Measurements from ENCODE around the gene CCDC106.

The CCDC106 gene

DNA sequence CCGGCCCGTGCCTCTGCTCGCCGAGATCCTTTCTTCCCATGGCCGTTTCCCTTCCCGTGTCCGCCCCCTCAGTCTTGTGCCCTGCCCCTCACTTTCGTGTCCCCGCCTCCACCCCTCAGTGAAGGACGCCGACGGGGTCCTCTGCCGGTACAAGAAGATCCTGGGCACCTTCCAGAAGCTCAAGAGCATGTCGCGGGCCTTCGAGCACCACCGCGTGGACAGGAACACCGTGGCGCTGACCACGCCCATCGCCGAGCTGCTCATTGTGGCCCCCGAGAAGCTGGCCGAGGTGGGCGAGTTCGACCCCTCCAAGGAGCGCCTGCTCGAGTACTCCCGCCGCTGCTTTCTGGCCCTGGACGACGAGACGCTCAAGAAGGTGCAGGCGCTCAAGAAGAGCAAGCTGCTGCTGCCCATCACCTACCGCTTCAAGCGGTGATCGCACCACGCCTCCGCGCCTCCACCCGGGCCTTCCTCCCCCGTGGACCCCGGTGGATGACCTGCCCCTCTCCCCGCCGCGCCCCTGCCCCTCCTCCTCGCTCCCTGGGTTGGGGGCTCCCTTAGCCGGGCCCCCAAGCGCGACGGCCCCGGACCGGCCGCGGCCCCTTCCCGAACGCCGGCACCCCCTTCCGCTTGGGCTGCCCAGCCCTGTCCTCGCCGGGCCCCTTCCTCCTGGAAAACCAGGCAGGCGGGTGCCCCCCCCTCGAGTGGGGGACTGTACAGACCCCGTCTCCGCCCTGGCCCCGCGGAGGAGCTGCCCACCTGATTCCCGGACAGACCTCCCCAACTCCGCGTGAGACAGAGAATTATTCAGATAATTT lies 4.5 kb downstream of the CCDC106 start:
- DNase-seq: peak; percentile 34

- DNase-seq: peak; percentile 98
Measured at GRCh38 chr19:55653651-55654322, 5.8 kb downstream of the CCDC106 start.

DNA sequence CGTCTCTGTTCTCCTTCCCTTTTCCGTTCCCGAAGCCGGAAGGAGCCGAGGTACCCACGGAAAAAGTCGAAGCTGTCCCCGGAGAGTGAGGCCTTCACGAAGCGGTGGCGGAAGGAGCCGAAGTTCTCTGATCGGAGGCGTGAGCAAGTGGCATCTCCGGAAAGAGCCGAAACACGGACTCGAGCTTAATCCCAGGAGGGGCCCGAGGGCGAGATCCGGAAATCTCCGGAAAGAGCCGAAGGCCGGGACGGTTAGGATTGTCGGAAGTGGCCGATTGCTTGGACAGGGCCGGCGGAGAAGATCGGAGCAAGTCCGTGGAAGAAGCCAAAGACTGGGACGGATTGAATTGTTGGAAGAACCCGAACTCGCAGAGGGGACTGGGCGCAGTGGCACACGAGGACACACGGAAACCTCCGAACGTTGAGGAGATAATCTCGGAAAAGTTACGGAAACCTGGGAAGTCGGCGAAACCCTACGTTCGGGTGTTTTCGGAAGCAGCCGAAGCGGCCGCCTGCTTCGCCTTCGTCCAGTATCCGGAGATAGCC lies 6.4 kb downstream of the CCDC106 start:
- peak; percentile 98 for DNase-seq

GRCh38 chr19:55654868-55655647 lies 7.0 kb downstream of the CCDC106 start, which contains the start of gene U2AF2:
TSS of gene U2AF2 (plus strand) at chr19:55655035. CDS start at chr19:55655105, 70 bp downstream.
- peak; percentile 98 for DNase-seq

GRCh38 chr19:55655648-55656040 lies 7.6 kb downstream of the CCDC106 start:
- DNase-seq: no peak

DNA sequence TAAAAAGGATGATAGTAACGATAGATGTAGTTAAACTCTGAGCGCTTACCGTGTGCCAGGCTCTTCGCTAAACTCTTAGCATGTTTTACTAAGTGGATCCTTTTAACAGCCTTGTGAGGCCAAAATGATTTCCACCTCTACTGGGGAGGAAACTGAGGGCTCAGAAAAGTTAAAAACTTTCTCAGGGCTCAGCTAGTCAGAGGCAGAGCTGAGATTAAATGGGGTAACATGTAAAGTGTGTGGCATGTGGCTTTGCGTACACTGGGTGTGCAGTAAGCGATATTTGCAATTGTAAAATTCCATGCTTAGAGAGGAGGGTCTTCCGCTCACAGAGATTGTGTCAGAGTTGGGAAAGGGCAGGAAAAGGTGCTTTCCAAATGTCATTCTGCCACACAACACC lies 8.5 kb downstream of the CCDC106 start:
- no peak for DNase-seq

- no peak for DNase-seq
Measured at GRCh38 chr19:55656988-55657747, 9.2 kb downstream of the CCDC106 start.

DNA sequence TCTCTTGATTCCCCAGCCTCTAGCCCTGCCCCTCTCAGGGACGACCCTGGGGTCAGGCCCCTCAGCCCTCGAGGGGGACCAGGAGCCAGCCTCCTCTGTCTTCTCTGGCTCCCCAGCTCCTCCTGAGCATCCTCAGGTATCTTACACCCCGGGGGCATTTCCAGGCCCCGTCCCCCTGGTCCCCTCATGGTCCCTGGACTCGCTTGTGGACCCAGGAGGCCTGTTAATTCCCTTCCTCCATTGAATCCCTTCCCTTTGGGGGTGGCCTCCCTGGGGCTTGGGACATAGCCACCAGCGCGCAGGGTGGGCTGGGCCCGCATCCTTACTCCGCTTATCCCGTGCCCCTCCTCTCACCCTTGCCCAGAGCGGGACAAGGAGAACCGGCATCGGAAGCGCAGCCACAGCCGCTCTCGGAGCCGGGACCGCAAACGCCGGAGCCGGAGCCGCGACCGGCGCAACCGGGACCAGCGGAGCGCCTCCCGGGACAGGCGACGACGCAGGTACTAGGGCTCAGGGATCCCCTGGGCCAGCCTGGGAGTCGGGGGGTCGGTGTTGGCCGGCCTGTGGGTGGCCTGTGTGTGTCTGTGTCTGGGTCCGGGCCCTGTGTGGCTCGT lies 10.9 kb downstream of the CCDC106 start:
- no peak for DNase-seq

DNA sequence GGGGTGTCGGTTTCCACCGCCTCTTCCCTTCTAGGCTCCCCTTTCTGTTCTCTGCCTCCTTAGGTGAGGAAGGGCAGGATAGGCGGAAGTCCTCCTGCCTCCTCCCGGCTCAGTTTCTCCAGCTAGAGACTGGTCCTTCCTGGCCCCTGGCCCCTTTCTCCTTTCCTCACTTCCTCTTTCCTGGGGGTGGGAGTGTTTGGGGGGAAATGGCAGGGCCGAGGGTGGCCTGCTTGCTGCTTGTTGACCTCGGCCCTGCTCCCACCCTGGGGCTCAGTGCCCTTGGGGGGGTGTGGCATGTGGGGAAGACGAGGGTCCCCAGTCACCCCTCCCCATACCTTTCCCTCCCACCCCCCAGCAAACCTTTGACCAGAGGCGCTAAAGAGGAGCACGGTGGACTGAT lies 11.8 kb downstream of the CCDC106 start:
- DNase-seq: no peak

- no peak for DNase-seq
Measured at GRCh38 chr19:55660404-55660803, 12.4 kb downstream of the CCDC106 start.

GRCh38 chr19:55660991-55661390 lies 13.0 kb downstream of the CCDC106 start:
- no peak for DNase-seq

- no peak for DNase-seq
Measured at GRCh38 chr19:55661826-55662225, 13.8 kb downstream of the CCDC106 start.

- no peak for DNase-seq
Measured at GRCh38 chr19:55663846-55664536, 16.0 kb downstream of the CCDC106 start.

- DNase-seq: no peak
Measured at GRCh38 chr19:55666343-55667005, 18.5 kb downstream of the CCDC106 start.

- DNase-seq: no peak
Measured at GRCh38 chr19:55667006-55667381, 19.0 kb downstream of the CCDC106 start.

DNA sequence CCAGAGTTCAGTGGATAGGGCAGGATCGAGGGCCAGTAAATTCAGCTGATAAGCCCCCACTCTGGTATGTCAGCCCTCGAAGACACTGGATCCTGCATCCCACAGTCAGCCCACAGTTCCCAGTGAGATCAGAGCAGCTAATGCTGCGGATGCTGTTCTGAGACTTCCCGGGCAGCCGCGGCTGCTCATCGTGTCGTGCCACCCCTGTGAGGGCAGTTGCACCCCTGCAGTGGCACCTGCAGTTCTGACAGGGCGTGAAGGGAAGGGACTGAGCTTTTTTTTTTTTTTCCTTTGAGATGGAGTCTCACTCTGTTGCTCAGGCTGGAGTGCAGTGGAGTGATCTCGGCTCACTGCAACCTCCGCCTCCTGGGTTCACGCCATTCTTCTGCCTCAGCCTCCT lies 19.5 kb downstream of the CCDC106 start:
- DNase-seq: no peak

GRCh38 chr19:55667958-55668357 lies 19.9 kb downstream of the CCDC106 start:
- DNase-seq: no peak

- DNase-seq: no peak
Measured at GRCh38 chr19:55668603-55669348, 20.8 kb downstream of the CCDC106 start.

- DNase-seq: no peak
Measured at GRCh38 chr19:55669418-55670279, 21.6 kb downstream of the CCDC106 start.

All from activated CD8-positive, alpha-beta memory T cell treated with anti-CD3 and anti-CD28 coated beads, Interleukin-2, amount 50 U/mL, for 4 hours (primary cell).